HepG2 (cell line): ENCODE results near the gene PELI1. TPM values are rescaled to one million over a fixed set of nuclear protein-coding genes. Genes with fewer than 3 reads are reported as not detected.
A peak's percentile ranks its signal among the peaks of the same experiment; 100 is the strongest.

ENCODE experiments used
- ATAC-seq: fragments of 200-7000 bp; cut with Tn5 transposase; 3 replicates; pipeline ENCODE4 v1.9.1; 2020; ENCODE audit warnings: mild to moderate bottlenecking, moderate library complexity
- BruUV-seq: library from RNA; stranded (reverse); fragments of 400-500 nt; replicated peaks from 2 replicates; lab custom pipeline; 2021; lab: Mats Ljungman, UMichigan
- CTCF ChIA-PET: fragments of 300-600 bp; formaldehyde crosslinking; extraction: SDS; loops from one replicate; lab custom pipeline; 2021; ENCODE audit warnings: low total read pairs, inconsistent platforms, low intra/inter-chr PET ratio; lab: Yijun Ruan, JAX
- POLR2A ChIA-PET: fragments of 350-600 bp; sonication (Branson Sonifier 250); formaldehyde crosslinking; loops from one replicate; lab custom pipeline; 2020; ENCODE audit warnings: antibody characterized with exemption, inconsistent platforms; lab: Yijun Ruan, JAX
- DNase-seq: peaks from one replicate; pipeline ENCODE4 v3.0.0-alpha.2; 2015; ENCODE audit warnings: low spot score
- FAIRE-seq: peaks from 3 replicates; lab custom pipeline; 2011; peaks lifted over from hg19 to GRCh38; lab: Jason Lieb, UNC
- H2AFZ ChIP-seq: one replicate; pipeline ENCODE4 v1.6.1; 2011; ENCODE audit warnings: low read length, inconsistent platforms
- H3K27ac ChIP-seq: fragments of 300-600 bp; 3 replicates; pipeline ENCODE4 v1.8.0; 2011; ENCODE audit warnings: mixed run types, mild to moderate bottlenecking, mixed read lengths, low read length, inconsistent platforms; ENCODE audit not compliant: insufficient read depth; ENCODE audit errors: extremely low read length
- H3K27me3 ChIP-seq, 2 experiments: fragments of 200-600 bp in 1 of 2; 2 replicates in 1 of 2; 3 replicates in 1 of 2; pipeline versions ENCODE4 v1.6.0 to v1.8.0; 2011; ENCODE audit warnings: low read length in 2 of 2, mild to moderate bottlenecking in 2 of 2, moderate library complexity in 2 of 2, inconsistent platforms in 1 of 2; ENCODE audit not compliant: insufficient read depth in 2 of 2, control insufficient read depth in 1 of 2
- H3K36me3 ChIP-seq, 2 experiments: fragments of 200-600 bp in 1 of 2; replicated peaks in 1 of 2; 2 replicates in 1 of 2; 3 replicates in 1 of 2; pipeline versions ENCODE4 v1.5.1 to v1.8.0; 2011; ENCODE audit warnings: low read length in 2 of 2, inconsistent platforms in 1 of 2; ENCODE audit not compliant: insufficient read depth in 2 of 2, control insufficient read depth in 1 of 2
- H3K4me1 ChIP-seq: 2 replicates; pipeline ENCODE4 v1.5.1; 2012; ENCODE audit warnings: low read length, inconsistent platforms; ENCODE audit not compliant: insufficient read depth
- H3K4me2 ChIP-seq: 2 replicates; pipeline ENCODE4 v1.6.0; 2011; ENCODE audit warnings: low read depth, low read length, inconsistent platforms
- H3K4me3 ChIP-seq, 3 experiments: fragments of 200-600 bp in 1 of 3; sonication (generic), shearing (Covaris generic) in 1 of 3; replicated peaks in 1 of 3; 2 replicates each; pipeline ENCODE4 v1.5.1; 2011 to 2016; ENCODE audit warnings: low read length in 3 of 3, inconsistent platforms in 2 of 3, low read depth in 2 of 3, mild to moderate bottlenecking in 2 of 3, control low read depth in 1 of 3, mixed read lengths in 1 of 3; ENCODE audit not compliant: insufficient read depth in 1 of 3
- H3K79me2 ChIP-seq: one replicate; pipeline ENCODE4 v1.6.1; 2011; ENCODE audit warnings: low read length, inconsistent platforms; ENCODE audit not compliant: insufficient read depth
- H3K9ac ChIP-seq: 2 replicates; pipeline ENCODE4 v1.6.0; 2011; ENCODE audit warnings: mild to moderate bottlenecking, low read depth, low read length, inconsistent platforms; ENCODE audit not compliant: insufficient read depth
- H3K9me3 ChIP-seq: 2 replicates; pipeline ENCODE4 v1.5.1; 2012; ENCODE audit warnings: mild to moderate bottlenecking, low read length
- H4K20me1 ChIP-seq: 2 replicates; pipeline ENCODE4 v1.6.0; 2011; ENCODE audit warnings: inconsistent platforms, mild to moderate bottlenecking, low read length, moderate library complexity; ENCODE audit not compliant: insufficient read depth
- ATF1 ChIP-seq: IDR thresholded peaks from 2 replicates; pipeline ENCODE4 v1.6.1; 2016; ENCODE audit warnings: mild to moderate bottlenecking, control low read depth
- DPF2 ChIP-seq: sonication (generic); formaldehyde crosslinking; IDR thresholded peaks from 2 replicates; pipeline ENCODE4 v1.4.0; 2020; ENCODE audit warnings: mild to moderate bottlenecking, low read depth, missing genetic modification reagents, borderline replicate concordance
- FOXK1 ChIP-seq: sonication (generic); formaldehyde crosslinking; IDR thresholded peaks from 2 replicates; pipeline ENCODE4 v1.4.0; 2020; ENCODE audit warnings: low read depth, missing genetic modification reagents, borderline replicate concordance
- HNF4A ChIP-seq: sonication (generic); formaldehyde crosslinking; IDR thresholded peaks from 2 replicates; pipeline ENCODE4 v1.4.0; 2020; ENCODE audit warnings: missing genetic modification reagents
- HOXA3 ChIP-seq: sonication (generic); formaldehyde crosslinking; IDR thresholded peaks from 2 replicates; pipeline ENCODE4 v1.5.0; 2020; ENCODE audit warnings: missing genetic modification reagents
- ISL2 ChIP-seq: sonication (generic); formaldehyde crosslinking; IDR thresholded peaks from 2 replicates; pipeline ENCODE4 v1.5.0; 2020; ENCODE audit warnings: missing genetic modification reagents
- JDP2 ChIP-seq: sonication (generic); formaldehyde crosslinking; IDR thresholded peaks from 2 replicates; pipeline ENCODE4 v1.8.1; 2022; ENCODE audit warnings: missing genetic modification reagents, borderline replicate concordance
- KAT7 ChIP-seq: IDR thresholded peaks from 2 replicates; pipeline ENCODE4 v1.6.1; 2018; ENCODE audit warnings: borderline replicate concordance, missing compliant biosample characterization
- KDM2A ChIP-seq: sonication (generic); formaldehyde crosslinking; IDR thresholded peaks from 2 replicates; pipeline ENCODE4 v1.4.0; 2020; ENCODE audit warnings: low read depth, missing genetic modification reagents, borderline replicate concordance
- ZFP36 ChIP-seq: fragments of 150-350 bp; IDR thresholded peaks from 2 replicates; pipeline ENCODE4 v1.6.1; 2018; ENCODE audit warnings: borderline replicate concordance, low read length, low read depth; ENCODE audit not compliant: partially characterized antibody
- ZNF292 ChIP-seq: sonication (generic); formaldehyde crosslinking; IDR thresholded peaks from 2 replicates; pipeline ENCODE4 v1.8.1; 2022; ENCODE audit warnings: mild to moderate bottlenecking, low read depth, missing genetic modification reagents, borderline replicate concordance
- ZNF460 ChIP-seq: sonication (generic); formaldehyde crosslinking; IDR thresholded peaks from 2 replicates; pipeline ENCODE4 v1.5.1; 2020; ENCODE audit warnings: missing genetic modification reagents, mild to moderate bottlenecking, borderline replicate concordance
- WGBS: methylation state at CpG from one replicate; pipeline ENCODE4 v1.1.6; 2017; ENCODE audit warnings: low lambda C conversion rate; 5-methylcytosine and 5-hydroxymethylcytosine counted together
- in situ Hi-C: cut with HindIII; loops from 2 replicates; pipeline ENCODE4 v1.10.0; 2017; ENCODE audit warnings: low pct_unique_long_range_greater_than_20kb; ENCODE audit not compliant: extremely low pct_ligation_motif_present
- intact Hi-C: fragments of 100-400 bp; cut with micrococcal nuclease; formaldehyde crosslinking; loops from one replicate; pipeline ENCODE4 v1.10.0; 2022; ENCODE audit not compliant: unreplicated experiment
- polyA plus RNA-seq, 8 experiments: library from polyadenylated mRNA; depleted of rRNA in 3 of 8; stranded (reverse) in 7 of 8; unstranded in 1 of 8; fragments of >200 nt; fragmentation: Illumina TruSeq in 4 of 8; extraction: Trizol in 4 of 8; gene quantifications; 2 replicates each; pipeline versions ENCODE4 v1.2.1 to v1.2.3, GENCODE V29; 2011 to 2016; ENCODE audit warnings: low read depth in 4 of 8, missing spikeins in 1 of 8, mixed read lengths in 1 of 8; ENCODE audit not compliant: insufficient read depth in 1 of 8
- total RNA-seq, 5 experiments: library from RNA; depleted of rRNA; stranded (reverse); fragments of >200 nt; fragmentation: Illumina TruSeq; extraction: Trizol; gene quantifications; 2 replicates each; pipeline ENCODE4 v1.2.3, GENCODE V29; 2016; ENCODE audit warnings: low read depth in 1 of 5
- TF ChIP-seq, protein P1 (sequence below): sonication (generic); formaldehyde crosslinking; IDR thresholded peaks from 2 replicates; pipeline ENCODE4 v1.5.1; 2020; ENCODE audit warnings: mild to moderate bottlenecking, missing genetic modification reagents, borderline replicate concordance
- TF ChIP-seq, protein P2 (sequence below): IDR thresholded peaks from 2 replicates; pipeline ENCODE4 v1.6.1; 2016; ENCODE audit warnings: low read depth

PELI1 gene
- total and polyA plus RNA-seq, 2 of the 13 experiments (the other 11 are each of a cell fraction or from before 2014, with no cell fraction given): 12.5 to 16.2 TPM

DNA sequence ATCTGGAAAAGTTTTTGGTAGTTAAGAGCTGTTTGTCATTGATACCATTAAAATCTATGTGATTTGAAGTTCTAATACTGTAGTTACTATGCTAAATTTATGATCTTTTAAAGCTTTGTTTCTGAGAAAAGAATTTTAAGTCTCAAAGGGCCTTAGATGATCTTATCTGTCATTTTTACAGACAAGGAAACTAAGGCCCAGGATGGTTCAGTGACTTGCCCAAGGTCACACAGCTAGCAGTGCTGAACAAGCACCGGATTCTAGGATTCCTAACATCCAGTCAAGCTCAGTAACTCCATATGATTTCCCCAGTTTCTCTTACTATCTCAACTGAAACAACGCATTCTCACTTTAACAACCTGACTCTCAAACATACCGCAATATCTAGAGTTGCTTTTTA is 37.7 kb downstream of the PELI1 start (continued):
- 0 out of 2 replicates have a peak, but pooled peaks have one; percentile 10 for TF ChIP-seq KAT7 (CRISPR knock-in tag)
- peak; percentile 2; the same call in 1 of the 2 replicates for TF ChIP-seq ZNF292
- TF ChIP-seq ISL2: no peak
- TF ChIP-seq, protein P1, sequence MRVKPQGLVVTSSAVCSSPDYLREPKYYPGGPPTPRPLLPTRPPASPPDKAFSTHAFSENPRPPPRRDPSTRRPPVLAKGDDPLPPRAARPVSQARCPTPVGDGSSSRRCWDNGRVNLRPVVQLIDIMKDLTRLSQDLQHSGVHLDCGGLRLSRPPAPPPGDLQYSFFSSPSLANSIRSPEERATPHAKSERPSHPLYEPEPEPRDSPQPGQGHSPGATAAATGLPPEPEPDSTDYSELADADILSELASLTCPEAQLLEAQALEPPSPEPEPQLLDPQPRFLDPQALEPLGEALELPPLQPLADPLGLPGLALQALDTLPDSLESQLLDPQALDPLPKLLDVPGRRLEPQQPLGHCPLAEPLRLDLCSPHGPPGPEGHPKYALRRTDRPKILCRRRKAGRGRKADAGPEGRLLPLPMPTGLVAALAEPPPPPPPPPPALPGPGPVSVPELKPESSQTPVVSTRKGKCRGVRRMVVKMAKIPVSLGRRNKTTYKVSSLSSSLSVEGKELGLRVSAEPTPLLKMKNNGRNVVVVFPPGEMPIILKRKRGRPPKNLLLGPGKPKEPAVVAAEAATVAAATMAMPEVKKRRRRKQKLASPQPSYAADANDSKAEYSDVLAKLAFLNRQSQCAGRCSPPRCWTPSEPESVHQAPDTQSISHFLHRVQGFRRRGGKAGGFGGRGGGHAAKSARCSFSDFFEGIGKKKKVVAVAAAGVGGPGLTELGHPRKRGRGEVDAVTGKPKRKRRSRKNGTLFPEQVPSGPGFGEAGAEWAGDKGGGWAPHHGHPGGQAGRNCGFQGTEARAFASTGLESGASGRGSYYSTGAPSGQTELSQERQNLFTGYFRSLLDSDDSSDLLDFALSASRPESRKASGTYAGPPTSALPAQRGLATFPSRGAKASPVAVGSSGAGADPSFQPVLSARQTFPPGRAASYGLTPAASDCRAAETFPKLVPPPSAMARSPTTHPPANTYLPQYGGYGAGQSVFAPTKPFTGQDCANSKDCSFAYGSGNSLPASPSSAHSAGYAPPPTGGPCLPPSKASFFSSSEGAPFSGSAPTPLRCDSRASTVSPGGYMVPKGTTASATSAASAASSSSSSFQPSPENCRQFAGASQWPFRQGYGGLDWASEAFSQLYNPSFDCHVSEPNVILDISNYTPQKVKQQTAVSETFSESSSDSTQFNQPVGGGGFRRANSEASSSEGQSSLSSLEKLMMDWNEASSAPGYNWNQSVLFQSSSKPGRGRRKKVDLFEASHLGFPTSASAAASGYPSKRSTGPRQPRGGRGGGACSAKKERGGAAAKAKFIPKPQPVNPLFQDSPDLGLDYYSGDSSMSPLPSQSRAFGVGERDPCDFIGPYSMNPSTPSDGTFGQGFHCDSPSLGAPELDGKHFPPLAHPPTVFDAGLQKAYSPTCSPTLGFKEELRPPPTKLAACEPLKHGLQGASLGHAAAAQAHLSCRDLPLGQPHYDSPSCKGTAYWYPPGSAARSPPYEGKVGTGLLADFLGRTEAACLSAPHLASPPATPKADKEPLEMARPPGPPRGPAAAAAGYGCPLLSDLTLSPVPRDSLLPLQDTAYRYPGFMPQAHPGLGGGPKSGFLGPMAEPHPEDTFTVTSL: 0 out of 2 replicates have a peak, but pooled peaks have one; percentile 7

DNA sequence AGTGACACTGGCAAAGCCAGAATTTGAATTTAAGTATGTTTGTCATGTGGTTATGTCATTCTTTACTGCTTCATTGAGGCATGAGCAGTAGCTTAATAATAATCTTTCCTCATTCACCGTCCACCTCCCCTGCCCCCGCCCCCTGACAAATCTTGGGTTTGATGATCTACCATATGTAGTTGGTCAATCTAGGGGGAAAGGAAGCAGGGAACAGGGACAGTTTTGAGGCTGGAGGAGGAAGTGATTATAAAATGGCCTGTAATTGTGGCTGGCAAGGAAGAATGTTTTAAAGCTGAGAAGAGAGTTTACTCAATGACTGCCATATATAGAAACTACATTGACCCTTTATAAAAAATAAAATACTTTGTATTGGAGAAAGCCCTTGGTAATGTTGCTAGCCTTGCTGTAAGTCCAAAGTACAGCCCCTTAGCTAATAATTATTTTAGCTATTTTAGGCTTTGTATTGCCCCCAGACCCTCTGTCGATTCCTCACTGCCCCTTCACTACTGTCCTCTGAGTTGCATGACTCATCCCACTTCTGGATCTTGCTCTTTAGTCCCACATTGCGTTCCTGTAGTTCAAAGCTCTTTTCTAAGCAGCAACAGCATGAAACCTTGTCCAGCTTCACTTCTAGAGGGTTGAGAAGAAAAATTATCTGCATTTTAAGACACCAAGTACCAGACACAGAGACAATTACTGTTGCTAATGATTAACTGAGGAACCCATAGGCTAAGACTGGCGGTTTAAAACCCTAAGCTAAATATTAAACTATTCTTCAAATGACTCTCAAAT is 38.4 kb downstream of the PELI1 start:
- ChIA-PET CTCF (no interaction called here), POLR2A (interaction anchor here (0.7 to 1.3 kb wide), 9 partner anchors 9 to 123 kb away, joined by 3 to 7 read pairs (median 3); partner anchors contain the start of gene VPS54)
- H2AFZ ChIP-seq: no peak overlapping the region
- H3K9ac ChIP-seq: no peak overlapping the region
- peak; percentile 81 for DNase-seq
- H3K4me1 ChIP-seq: peaks cover 48% of the 10 kb centered on the region
- no peaks in the 10 kb centered on the region for H3K27me3 ChIP-seq
- no peaks in the 10 kb centered on the region for H4K20me1 ChIP-seq
- peak overlapping the region; percentile 58 for H3K4me2 ChIP-seq
- no peaks in the 10 kb centered on the region for H3K9me3 ChIP-seq
- peaks cover 13% of the 10 kb centered on the region for H3K79me2 ChIP-seq
- peak; percentile 23 for FAIRE-seq
- intact Hi-C loops: loop anchor here (5.0 kb wide), 1 partner anchor 36 kb away; the partner anchor contains the start of gene PELI1
- peak overlapping the region in 1 of 3 experiments; percentile 4; a peak in 1 of 6 replicates for H3K4me3 ChIP-seq
- peaks cover 0 to 21% of the 10 kb centered on the region in 2 experiments; a peak in 2 of 5 replicates for H3K36me3 ChIP-seq
- peak overlapping the region; percentile 62 for H3K27ac ChIP-seq
- ATAC-seq: peak; percentile 95
- BruUV-seq: no TSS peak
- in situ Hi-C loops: no loop called here
- whole genome bisulfite sequencing: 37% methylated on average over 5 of the region's 5 CpGs
- TF ChIP-seq FOXK1 (CRISPR knock-in tag) (peak; percentile 49; the same call in 1 of the 2 replicates), ZFP36 (no peak), ATF1 (CRISPR knock-in tag) (no peak), KAT7 (CRISPR knock-in tag) (0 out of 2 replicates have a peak, but pooled peaks have one; percentile 65), HNF4A (CRISPR knock-in tag) (peak; percentile 93), HOXA3 (CRISPR knock-in tag) (peak; percentile 16; the same call in 1 of the 2 replicates), ZNF292 (peak; percentile 63; the same call in 1 of the 2 replicates), KDM2A (CRISPR knock-in tag) (no peak), JDP2 (CRISPR knock-in tag) (no peak), DPF2 (no peak), ZNF460 (CRISPR knock-in tag) (no peak)
- TF ChIP-seq, protein P2, sequence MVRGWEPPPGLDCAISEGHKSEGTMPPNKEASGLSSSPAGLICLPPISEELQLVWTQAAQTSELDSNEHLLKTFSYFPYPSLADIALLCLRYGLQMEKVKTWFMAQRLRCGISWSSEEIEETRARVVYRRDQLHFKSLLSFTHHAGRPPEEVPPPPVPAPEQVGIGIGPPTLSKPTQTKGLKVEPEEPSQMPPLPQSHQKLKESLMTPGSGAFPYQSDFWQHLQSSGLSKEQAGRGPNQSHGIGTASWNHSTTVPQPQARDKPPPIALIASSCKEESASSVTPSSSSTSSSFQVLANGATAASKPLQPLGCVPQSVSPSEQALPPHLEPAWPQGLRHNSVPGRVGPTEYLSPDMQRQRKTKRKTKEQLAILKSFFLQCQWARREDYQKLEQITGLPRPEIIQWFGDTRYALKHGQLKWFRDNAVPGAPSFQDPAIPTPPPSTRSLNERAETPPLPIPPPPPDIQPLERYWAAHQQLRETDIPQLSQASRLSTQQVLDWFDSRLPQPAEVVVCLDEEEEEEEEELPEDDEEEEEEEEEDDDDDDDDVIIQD: peak; percentile 95
